Vagina (tissue), 2 donors: ENCODE measurements around the gene FLT4.

Experiments
- POLR2A ChIP-seq, 2 donors: fragments of 450-650 bp; IDR thresholded peaks; one replicate each; pipeline ENCODE4 v1.6.1; 2017; ENCODE audit warnings: antibody characterized with exemption in 2 of 2, mild to moderate bottlenecking in 2 of 2, moderate library complexity in 2 of 2
- TF ChIP-seq, protein P1 (sequence below), 3 experiments: fragments of 450-650 bp in 2 of 3; fragments of 200-600 bp in 1 of 3; sonication (generic) in 1 of 3; IDR thresholded peaks; one replicate each; pipeline ENCODE4 v1.5.1; 2017 to 2019; ENCODE audit warnings: antibody characterized with exemption in 3 of 3, mild to moderate bottlenecking in 2 of 3, moderate library complexity in 2 of 3

- no peak for TF ChIP-seq POLR2A (IDR thresholded peaks at IDR 0.05)
- TF ChIP-seq, protein P1, sequence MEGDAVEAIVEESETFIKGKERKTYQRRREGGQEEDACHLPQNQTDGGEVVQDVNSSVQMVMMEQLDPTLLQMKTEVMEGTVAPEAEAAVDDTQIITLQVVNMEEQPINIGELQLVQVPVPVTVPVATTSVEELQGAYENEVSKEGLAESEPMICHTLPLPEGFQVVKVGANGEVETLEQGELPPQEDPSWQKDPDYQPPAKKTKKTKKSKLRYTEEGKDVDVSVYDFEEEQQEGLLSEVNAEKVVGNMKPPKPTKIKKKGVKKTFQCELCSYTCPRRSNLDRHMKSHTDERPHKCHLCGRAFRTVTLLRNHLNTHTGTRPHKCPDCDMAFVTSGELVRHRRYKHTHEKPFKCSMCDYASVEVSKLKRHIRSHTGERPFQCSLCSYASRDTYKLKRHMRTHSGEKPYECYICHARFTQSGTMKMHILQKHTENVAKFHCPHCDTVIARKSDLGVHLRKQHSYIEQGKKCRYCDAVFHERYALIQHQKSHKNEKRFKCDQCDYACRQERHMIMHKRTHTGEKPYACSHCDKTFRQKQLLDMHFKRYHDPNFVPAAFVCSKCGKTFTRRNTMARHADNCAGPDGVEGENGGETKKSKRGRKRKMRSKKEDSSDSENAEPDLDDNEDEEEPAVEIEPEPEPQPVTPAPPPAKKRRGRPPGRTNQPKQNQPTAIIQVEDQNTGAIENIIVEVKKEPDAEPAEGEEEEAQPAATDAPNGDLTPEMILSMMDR (IDR thresholded peaks at IDR 0.05), result no peak
These were observed 10.1 kb downstream of the FLT4 start for GRCh38 chr5:180639287-180639686.
